GM10266 (cell line): ENCODE data around the gene MADD.

Experiments
- DNase-seq: peaks from one replicate; pipeline ENCODE4 v3.0.0; 2012; ENCODE audit errors: extremely low spot score
- CTCF ChIP-seq: IDR thresholded peaks from 2 replicates; pipeline ENCODE4 v1.5.1; 2012; ENCODE audit warnings: mild to moderate bottlenecking, low read depth; ENCODE audit not compliant: control insufficient read depth, insufficient read depth; ENCODE audit errors: missing control alignments

MADD gene

GRCh38 chr11:47340980-47341775, 71.2 kb downstream of the MADD start:
- no peak for DNase-seq
- no peak for TF ChIP-seq CTCF

- no peak for DNase-seq
- TF ChIP-seq CTCF, result no peak
Observed at GRCh38 chr11:47342036-47342803, 72.3 kb downstream of the MADD start.

- no peak for DNase-seq
- TF ChIP-seq CTCF, result no peak
Observed at GRCh38 chr11:47342854-47343253, 72.9 kb downstream of the MADD start.

- TF ChIP-seq CTCF, result no peak
- no peak for DNase-seq
Observed at GRCh38 chr11:47345890-47346563, 76.1 kb downstream of the MADD start.

GRCh38 chr11:47347137-47347536, 77.2 kb downstream of the MADD start:
- no peak for DNase-seq
- no peak for TF ChIP-seq CTCF

- no peak for DNase-seq
- TF ChIP-seq CTCF, result no peak
Observed at GRCh38 chr11:47348131-47348802, 78.3 kb downstream of the MADD start.

- peak; percentile 36 for TF ChIP-seq CTCF
- DNase-seq, result peak; percentile 68
Observed at GRCh38 chr11:47348859-47349258, 78.9 kb downstream of the MADD start.
